ENCODE data around the gene GRAMD2B. TPM values are rescaled to one million over a fixed set of nuclear protein-coding genes. Genes with fewer than 3 reads are reported as not detected.

Gene GRAMD2B
- total and polyA plus RNA-seq, 2 of the 13 experiments (the other 11 are each of a cell fraction or from before 2014, with no cell fraction given) = 8.1 to 10.6 TPM

DNA sequence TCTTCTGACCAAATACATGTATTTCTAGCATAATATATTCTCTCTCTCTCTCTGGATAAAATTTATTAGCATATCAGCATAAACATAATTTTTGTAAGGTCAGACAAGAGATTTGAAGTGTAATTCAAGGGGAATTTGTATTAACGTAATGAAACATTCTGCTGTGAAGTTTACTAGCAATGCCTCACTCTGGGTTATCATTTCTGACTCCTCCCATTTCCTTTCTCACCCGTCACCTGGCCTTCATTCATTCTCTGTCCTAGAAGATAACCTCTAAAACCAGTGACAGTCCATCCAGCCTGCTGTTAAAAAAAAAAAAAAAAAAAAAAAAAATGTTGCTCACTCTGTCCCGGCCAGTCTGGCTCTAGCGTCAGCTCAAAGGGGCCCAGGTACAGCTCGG is 27.1 kb downstream of the GRAMD2B start:
- Histone ChIP-seq H3K27me3 (ENCODE audit: control insufficient read depth in 1 of 2, insufficient read depth in 2 of 2, low read length in 2 of 2) (no peaks in the 10 kb centered on the region), H3K9me3 (ENCODE audit: low read length) (no peaks in the 10 kb centered on the region), H3K4me2 (ENCODE audit: low read depth, low read length) (no peak overlapping the region), H3K36me3 (replicated peaks in 1 of 2; ENCODE audit: control insufficient read depth in 1 of 2, insufficient read depth in 2 of 2, low read length in 2 of 2) (no peaks in the 10 kb centered on the region; a peak in 1 of 5 replicates), H3K4me3 (replicated peaks in 1 of 3; ENCODE audit: insufficient read depth in 1 of 3, low read depth in 2 of 3, low read length in 3 of 3) (no peak overlapping the region), H4K20me1 (ENCODE audit: insufficient read depth, low read length) (no peaks in the 10 kb centered on the region), H2AFZ (ENCODE audit: low read length) (no peak overlapping the region), H3K79me2 (ENCODE audit: insufficient read depth, low read length) (no peaks in the 10 kb centered on the region), H3K4me1 (ENCODE audit: insufficient read depth, low read length) (no peaks in the 10 kb centered on the region), H3K27ac (ENCODE audit: extremely low read length, insufficient read depth, low read length) (no peak overlapping the region), H3K9ac (ENCODE audit: insufficient read depth, low read depth, low read length) (no peak overlapping the region)
- no peak for DNase-seq (ENCODE audit: low spot score)
- CTCF ChIA-PET (ENCODE audit: low intra/inter-chr PET ratio, low total read pairs) = no interaction called here
- FAIRE-seq = no peak
- POLR2A ChIA-PET = no interaction called here
- in situ Hi-C loops (cut with HindIII; ENCODE audit: extremely low pct_ligation_motif_present, low pct_unique_long_range_greater_than_20kb) = no loop called here
- no TSS peak for BruUV-seq (replicated peaks)
- intact Hi-C loops (cut with micrococcal nuclease; ENCODE audit: unreplicated experiment) = no loop called here
- ATAC-seq = no peak
- TF ChIP-seq, protein P1, sequence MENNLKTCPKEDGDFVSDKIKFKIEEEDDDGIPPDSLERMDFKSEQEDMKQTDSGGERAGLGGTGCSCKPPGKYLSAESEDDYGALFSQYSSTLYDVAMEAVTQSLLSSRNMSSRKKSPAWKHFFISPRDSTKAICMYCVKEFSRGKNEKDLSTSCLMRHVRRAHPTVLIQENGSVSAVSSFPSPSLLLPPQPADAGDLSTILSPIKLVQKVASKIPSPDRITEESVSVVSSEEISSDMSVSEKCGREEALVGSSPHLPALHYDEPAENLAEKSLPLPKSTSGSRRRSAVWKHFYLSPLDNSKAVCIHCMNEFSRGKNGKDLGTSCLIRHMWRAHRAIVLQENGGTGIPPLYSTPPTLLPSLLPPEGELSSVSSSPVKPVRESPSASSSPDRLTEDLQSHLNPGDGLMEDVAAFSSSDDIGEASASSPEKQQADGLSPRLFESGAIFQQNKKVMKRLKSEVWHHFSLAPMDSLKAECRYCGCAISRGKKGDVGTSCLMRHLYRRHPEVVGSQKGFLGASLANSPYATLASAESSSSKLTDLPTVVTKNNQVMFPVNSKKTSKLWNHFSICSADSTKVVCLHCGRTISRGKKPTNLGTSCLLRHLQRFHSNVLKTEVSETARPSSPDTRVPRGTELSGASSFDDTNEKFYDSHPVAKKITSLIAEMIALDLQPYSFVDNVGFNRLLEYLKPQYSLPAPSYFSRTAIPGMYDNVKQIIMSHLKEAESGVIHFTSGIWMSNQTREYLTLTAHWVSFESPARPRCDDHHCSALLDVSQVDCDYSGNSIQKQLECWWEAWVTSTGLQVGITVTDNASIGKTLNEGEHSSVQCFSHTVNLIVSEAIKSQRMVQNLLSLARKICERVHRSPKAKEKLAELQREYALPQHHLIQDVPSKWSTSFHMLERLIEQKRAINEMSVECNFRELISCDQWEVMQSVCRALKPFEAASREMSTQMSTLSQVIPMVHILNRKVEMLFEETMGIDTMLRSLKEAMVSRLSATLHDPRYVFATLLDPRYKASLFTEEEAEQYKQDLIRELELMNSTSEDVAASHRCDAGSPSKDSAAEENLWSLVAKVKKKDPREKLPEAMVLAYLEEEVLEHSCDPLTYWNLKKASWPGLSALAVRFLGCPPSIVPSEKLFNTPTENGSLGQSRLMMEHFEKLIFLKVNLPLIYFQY (CRISPR knock-in tag; IDR thresholded peaks at IDR 0.05; ENCODE audit: borderline replicate concordance) = no peak
- TF ChIP-seq HDAC6 (IDR thresholded peaks at IDR 0.05; ENCODE audit: low read depth, low read length) = no peak
- no peak for TF ChIP-seq SRSF1 (optimal IDR thresholded peaks at IDR 0.05; ENCODE audit: low read depth, low read length)
- TF ChIP-seq SRSF4 (IDR thresholded peaks at IDR 0.05; ENCODE audit: low read depth, low read length, poor library complexity, severe bottlenecking) = no peak
- no peak for TF ChIP-seq ZNF530 (CRISPR knock-in tag; IDR thresholded peaks at IDR 0.05; ENCODE audit: low read depth)
- no peak for TF ChIP-seq ZNF260 (CRISPR knock-in tag; IDR thresholded peaks at IDR 0.05; ENCODE audit: borderline replicate concordance, low read depth)
- TF ChIP-seq, protein P2, sequence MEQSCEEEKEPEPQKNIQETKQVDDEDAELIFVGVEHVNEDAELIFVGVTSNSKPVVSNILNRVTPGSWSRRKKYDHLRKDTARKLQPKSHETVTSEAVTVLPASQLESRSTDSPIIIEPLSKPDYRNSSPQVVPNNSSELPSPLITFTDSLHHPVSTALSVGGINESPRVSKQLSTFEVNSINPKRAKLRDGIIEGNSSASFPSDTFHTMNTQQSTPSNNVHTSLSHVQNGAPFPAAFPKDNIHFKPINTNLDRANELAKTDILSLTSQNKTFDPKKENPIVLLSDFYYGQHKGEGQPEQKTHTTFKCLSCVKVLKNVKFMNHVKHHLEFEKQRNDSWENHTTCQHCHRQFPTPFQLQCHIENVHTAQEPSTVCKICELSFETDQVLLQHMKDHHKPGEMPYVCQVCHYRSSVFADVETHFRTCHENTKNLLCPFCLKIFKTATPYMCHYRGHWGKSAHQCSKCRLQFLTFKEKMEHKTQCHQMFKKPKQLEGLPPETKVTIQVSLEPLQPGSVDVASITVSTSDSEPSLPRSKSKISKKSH (CRISPR knock-in tag; IDR thresholded peaks at IDR 0.05; ENCODE audit: borderline replicate concordance) = no peak
- 95% methylated on average over 5 of the region's 5 CpGs for WGBS (ENCODE audit: low lambda C conversion rate)

All from HepG2 (cell line).